H54 (cell line): Measurements from ENCODE around the gene ENAM.

ENCODE experiments used
- DNase-seq: peaks from one replicate; pipeline ENCODE4 v3.0.0; 2011; ENCODE audit warnings: low spot score, mixed read lengths; ENCODE audit not compliant: insufficient read length
- FAIRE-seq: peaks from 3 replicates; lab custom pipeline; 2011; peaks lifted over from hg19 to GRCh38; lab: Jason Lieb, UNC
- POLR2A ChIP-seq: IDR thresholded peaks from 2 replicates; pipeline ENCODE4 v1.6.1; 2011; ENCODE audit warnings: low read depth, mild to moderate bottlenecking, low read length

Gene ENAM

GRCh38 chr4:70607334-70607853 is 21.1 kb upstream of the ENAM start:
- TF ChIP-seq POLR2A, result no peak
- DNase-seq (no peak), FAIRE-seq (no peak)

GRCh38 chr4:70608324-70608723 is 20.2 kb upstream of the ENAM start:
- TF ChIP-seq POLR2A, result no peak
- no peak for FAIRE-seq
- no peak for DNase-seq

GRCh38 chr4:70613306-70614183 is 15.0 kb upstream of the ENAM start:
- TF ChIP-seq POLR2A, result no peak
- DNase-seq, result no peak
- no peak for FAIRE-seq

- DNase-seq (no peak), FAIRE-seq (no peak)
- no peak for TF ChIP-seq POLR2A
These were observed 14.4 kb upstream of the ENAM start for GRCh38 chr4:70614184-70614555.

GRCh38 chr4:70619288-70619687 is 9.3 kb upstream of the ENAM start:
- no peak for FAIRE-seq
- TF ChIP-seq POLR2A, result no peak
- DNase-seq, result no peak

GRCh38 chr4:70619778-70620177 is 8.8 kb upstream of the ENAM start:
- FAIRE-seq, result no peak
- no peak for DNase-seq
- no peak for TF ChIP-seq POLR2A

GRCh38 chr4:70623323-70623722 is 5.2 kb upstream of the ENAM start:
- DNase-seq, result no peak
- no peak for FAIRE-seq
- no peak for TF ChIP-seq POLR2A

GRCh38 chr4:70624226-70624793 is 4.2 kb upstream of the ENAM start:
- FAIRE-seq (no peak), DNase-seq (no peak)
- no peak for TF ChIP-seq POLR2A

- TF ChIP-seq POLR2A, result no peak
- DNase-seq, result no peak
- FAIRE-seq, result no peak
These were observed 924 bp upstream of the ENAM start for GRCh38 chr4:70627620-70628019.

- FAIRE-seq (no peak), DNase-seq (no peak)
- no peak for TF ChIP-seq POLR2A
These were observed 1.0 kb downstream of the ENAM start for GRCh38 chr4:70629469-70630090.

- no peak for DNase-seq
- no peak for FAIRE-seq
- no peak for TF ChIP-seq POLR2A
These were observed 1.6 kb downstream of the ENAM start for GRCh38 chr4:70630162-70630561.

- FAIRE-seq (no peak), DNase-seq (no peak)
These were observed 3.5 kb downstream of the ENAM start for GRCh38 chr4:70632028-70632427.

GRCh38 chr4:70634482-70634881 is 5.9 kb downstream of the ENAM start:
- no peak for TF ChIP-seq POLR2A
- DNase-seq (no peak), FAIRE-seq (no peak)

More at GRCh38 chr4:70632028-70632427, 3.5 kb downstream of the ENAM start:
- TF ChIP-seq POLR2A, result no peak

GRCh38 chr4:70637239-70637913 is 8.8 kb downstream of the ENAM start:
- FAIRE-seq (no peak), DNase-seq (no peak)
- no peak for TF ChIP-seq POLR2A
